Limb (tissue), 2 donors: Measurements from ENCODE around the gene ZNF649.
"Not testable (repeated sequence)": the region's sequence is repeated elsewhere in the genome, so short reads cannot be mapped to it uniquely, and the experiment has no call there.

Experiments
- DNase-seq, 2 donors: peaks; one replicate each; pipeline ENCODE4 v3.0.0-alpha.2; 2016; ENCODE audit errors: extremely low spot score in 2 of 2

The ZNF649 gene

GRCh38 chr19:51904331-51905165, at the start of gene ZNF649:
Gene ZNF649 (minus strand): TSS chr19:51905017. CDS start chr19:51900107, 4,910 bp downstream.
- peak; percentile 87 to 89 for DNase-seq

- peak; percentile 70 to 73 for DNase-seq
Observed at GRCh38 chr19:51948975-51949374, 44.2 kb upstream of the ZNF649 start.

- no peak for DNase-seq
Observed at GRCh38 chr19:51946602-51947001, 41.8 kb upstream of the ZNF649 start.

GRCh38 chr19:51944798-51945552, 40.2 kb upstream of the ZNF649 start:
- no peak for DNase-seq

- no peak for DNase-seq
Observed at GRCh38 chr19:51938936-51939335, 34.1 kb upstream of the ZNF649 start.

GRCh38 chr19:51931921-51932320, 27.1 kb upstream of the ZNF649 start:
- no peak for DNase-seq

GRCh38 chr19:51927859-51928258, 23.0 kb upstream of the ZNF649 start:
- no peak for DNase-seq

GRCh38 chr19:51926784-51927741, 22.2 kb upstream of the ZNF649 start, which contains the start of gene ZNF613:
Gene ZNF613 (plus strand): TSS chr19:51927472. CDS start chr19:51936221, 8,749 bp downstream.
- peak; percentile 92 to 95 for DNase-seq

- no peak for DNase-seq
Observed at GRCh38 chr19:51926426-51926783, 21.6 kb upstream of the ZNF649 start.

- DNase-seq, result no peak
Observed at GRCh38 chr19:51921949-51922348, 17.1 kb upstream of the ZNF649 start.

- no peak for DNase-seq
Observed at GRCh38 chr19:51919606-51920005, 14.8 kb upstream of the ZNF649 start.

- no peak for DNase-seq
Observed at GRCh38 chr19:51916167-51916566, 11.3 kb upstream of the ZNF649 start.

GRCh38 chr19:51915324-51915867, 10.6 kb upstream of the ZNF649 start:
- no peak for DNase-seq

GRCh38 chr19:51907981-51908380, 3.2 kb upstream of the ZNF649 start:
- DNase-seq, result not testable (repeated sequence)

GRCh38 chr19:51906108-51906507, 1.3 kb upstream of the ZNF649 start:
- DNase-seq, result not testable (repeated sequence)

GRCh38 chr19:51905639-51906038, 822 bp upstream of the ZNF649 start:
- not testable (repeated sequence) for DNase-seq

GRCh38 chr19:51905206-51905605, 389 bp upstream of the ZNF649 start:
- DNase-seq, result no peak

GRCh38 chr19:51903192-51903591, 1.6 kb downstream of the ZNF649 start:
- no peak for DNase-seq

GRCh38 chr19:51901860-51902259, 3.0 kb downstream of the ZNF649 start:
- DNase-seq, result no peak

GRCh38 chr19:51891193-51891747, 13.5 kb downstream of the ZNF649 start:
- DNase-seq, result no peak

- DNase-seq, result no peak
Observed at GRCh38 chr19:51889934-51890333, 14.9 kb downstream of the ZNF649 start.
